HG03095 (cell line): ENCODE data around the gene ACOT7.

Source experiments
- ATAC-seq: cut with Tn5 transposase; IDR thresholded peaks from one replicate; pipeline ENCODE4 v1.9.1; 2021; ENCODE audit warnings: moderate library complexity; ENCODE audit not compliant: unreplicated experiment

The ACOT7 gene

GRCh38 chr1:6256645-6257044 is 136.9 kb downstream of the ACOT7 start:
- ATAC-seq, result no peak

- ATAC-seq, result no peak
Measured at GRCh38 chr1:6254691-6255090, 138.9 kb downstream of the ACOT7 start.

DNA sequence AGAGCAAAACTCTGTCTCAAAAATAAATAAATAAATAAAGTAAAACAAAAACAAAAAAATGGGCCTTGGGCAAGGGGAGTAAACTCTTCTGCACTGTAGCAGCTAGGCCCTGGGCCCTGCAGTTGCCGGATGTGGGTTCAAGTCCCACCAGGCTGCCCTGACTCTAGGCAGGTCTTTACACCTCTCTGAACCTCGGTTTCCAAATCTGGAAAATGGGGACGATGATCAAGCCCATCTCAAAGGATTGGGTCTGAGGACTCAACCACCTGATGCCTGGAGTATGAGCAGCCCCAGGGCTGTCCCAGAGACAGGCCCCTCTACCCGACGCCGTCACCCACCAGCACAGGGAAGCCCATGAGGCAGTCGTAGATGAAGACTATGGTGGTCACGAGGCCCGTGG is 140.2 kb downstream of the ACOT7 start:
- ATAC-seq, result no peak

GRCh38 chr1:6252374-6252710 is 141.2 kb downstream of the ACOT7 start:
- no peak for ATAC-seq

GRCh38 chr1:6251681-6252373 is 141.7 kb downstream of the ACOT7 start:
- ATAC-seq, result no peak

DNA sequence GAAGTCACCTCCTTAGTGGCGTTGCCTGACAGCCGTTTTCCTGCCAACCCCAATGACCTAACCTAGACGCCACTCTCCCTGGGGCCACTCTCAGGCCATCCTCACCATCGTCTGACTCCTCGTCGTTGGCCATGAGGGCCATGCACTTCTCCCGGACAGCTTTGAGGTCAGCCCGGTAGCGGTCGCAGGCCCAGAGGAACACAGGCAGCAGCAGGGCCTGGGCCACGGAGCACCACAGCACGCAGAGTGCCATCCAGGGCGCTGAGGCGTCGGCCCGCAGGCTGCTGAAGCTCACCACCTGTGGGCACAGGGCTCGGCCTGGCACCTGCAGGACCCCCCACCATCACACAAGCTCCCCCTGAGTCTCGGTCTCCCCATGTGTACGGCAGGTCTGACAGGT is 142.3 kb downstream of the ACOT7 start:
- no peak for ATAC-seq

DNA sequence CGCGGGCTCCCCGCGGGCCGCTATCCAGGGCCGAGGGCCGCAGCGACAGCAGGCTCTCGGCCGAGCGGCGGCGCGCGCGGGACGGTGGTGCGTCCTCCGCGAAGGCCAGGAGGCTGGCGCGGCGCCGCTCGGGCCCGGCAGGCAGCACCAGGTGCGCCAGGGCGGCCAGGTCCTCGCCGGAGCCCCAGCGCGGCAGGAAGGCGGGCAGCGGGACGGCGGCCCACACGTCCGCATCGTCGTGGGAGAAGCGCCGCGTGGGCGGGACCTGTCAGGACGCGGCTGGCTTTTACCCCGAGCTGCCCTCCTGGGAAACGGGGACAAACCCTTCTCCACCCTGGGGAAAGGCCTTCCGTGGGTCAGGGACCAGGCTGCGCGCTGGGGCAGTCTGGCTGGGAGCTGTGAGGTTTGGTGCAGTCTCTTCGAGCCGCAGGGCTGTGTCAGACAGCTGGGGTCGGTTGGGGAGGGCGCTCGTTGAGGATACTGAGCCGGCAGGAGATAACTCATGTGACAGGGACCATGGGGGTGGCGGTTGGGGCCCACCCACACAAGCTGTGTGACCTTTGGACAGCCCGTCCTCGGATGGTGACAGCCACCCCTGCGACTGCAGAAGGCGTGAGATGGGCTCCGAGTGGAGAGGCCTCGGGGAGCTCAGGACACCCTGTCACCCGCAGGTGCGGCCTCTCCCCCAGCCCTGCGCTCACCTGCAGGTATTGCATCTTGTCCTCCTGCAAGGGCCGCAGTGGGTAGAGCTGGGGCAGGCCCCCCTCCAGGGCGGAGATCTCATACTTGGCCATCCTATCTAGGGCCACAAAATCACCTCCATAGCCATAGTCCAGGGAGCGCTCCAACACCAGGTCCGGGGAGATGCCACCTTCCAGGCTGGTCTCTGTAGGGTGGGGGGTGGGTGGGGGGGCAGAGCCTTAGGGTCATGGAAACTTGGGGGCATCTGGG is 143.6 kb downstream of the ACOT7 start:
- no peak for ATAC-seq

- ATAC-seq, result no peak
Measured at GRCh38 chr1:6248932-6249738, 144.4 kb downstream of the ACOT7 start.

DNA sequence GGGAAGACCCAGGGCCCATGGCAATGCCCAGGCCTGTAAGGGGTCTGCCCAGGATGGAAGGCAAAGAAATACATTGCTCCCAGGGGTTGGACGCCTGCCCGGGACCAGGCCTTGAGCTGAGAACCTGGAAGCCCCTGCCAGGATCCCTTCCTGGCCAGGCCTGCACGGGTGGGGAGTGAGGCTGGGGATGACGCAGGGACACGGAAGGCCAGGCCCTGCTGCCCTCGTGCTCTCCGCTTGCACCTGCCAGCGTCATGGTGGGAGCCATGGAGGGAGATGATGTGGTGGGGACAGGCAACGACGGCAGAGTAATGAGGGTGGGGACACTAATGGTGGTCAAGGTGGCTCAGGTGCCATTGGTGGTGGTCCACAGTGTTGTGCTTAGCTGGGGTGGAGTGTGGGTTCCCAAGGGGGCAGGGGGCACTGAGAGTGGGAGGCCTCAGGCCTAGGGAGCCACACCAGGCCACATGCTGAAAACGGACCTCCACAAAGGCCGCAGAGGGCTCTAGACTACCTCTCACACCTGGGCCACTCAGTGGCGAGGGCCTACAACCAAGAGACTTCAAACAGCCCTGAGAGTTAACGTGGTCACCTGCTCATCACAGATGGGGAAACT is 145.3 kb downstream of the ACOT7 start:
- ATAC-seq, result no peak

DNA sequence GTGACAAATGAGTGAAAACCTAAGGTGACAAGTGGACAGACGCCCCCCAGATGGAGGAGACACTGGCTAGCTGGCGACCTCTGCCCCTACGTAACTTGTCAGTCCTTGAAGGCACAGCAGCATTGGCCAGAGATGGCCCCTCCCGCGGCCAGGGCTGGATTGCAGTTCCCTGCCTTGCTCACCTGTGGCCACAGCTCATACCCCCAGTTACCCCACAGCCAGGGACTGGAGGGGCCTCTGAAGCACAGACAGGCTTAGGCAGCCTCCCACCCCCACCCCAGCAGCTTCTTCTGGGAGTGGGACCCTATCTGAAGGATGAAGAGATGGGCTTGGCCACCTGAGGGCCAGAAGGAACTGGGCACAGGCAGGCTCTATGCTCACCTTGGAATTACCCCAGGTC is 145.9 kb downstream of the ACOT7 start:
- no peak for ATAC-seq

GRCh38 chr1:6246497-6247467 is 146.8 kb downstream of the ACOT7 start:
- no peak for ATAC-seq

DNA sequence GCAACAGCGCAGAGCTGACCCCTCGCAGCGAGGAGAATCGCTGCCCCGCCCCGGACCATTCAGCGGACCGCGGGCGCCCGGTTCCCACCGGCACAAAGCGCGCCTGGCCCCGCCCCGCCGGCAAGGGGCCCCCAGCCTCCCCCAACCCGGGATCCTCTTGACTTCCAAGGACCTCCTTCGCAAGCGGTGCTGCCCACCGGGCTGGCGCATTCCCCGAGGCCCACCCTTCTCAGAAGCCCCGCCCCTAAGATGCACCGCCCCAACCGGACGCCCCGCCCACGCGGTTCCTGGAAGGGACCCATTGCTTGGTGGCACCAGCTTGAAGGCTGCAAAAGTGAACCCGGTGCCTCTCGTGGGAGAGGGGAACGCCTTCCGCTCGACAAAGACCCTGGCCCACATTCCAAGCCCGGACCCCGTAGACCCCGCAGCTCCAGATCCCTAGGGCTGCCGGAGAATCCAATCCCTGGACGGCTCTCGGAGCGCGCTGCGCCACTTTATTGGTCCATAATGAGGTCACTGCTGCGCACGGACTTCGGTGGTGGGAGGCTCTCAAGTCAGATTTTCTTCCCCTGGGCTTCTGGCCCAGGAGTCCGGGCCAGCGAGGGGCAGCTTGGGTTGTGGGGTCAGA is 147.6 kb downstream of the ACOT7 start:
- ATAC-seq, result no peak

DNA sequence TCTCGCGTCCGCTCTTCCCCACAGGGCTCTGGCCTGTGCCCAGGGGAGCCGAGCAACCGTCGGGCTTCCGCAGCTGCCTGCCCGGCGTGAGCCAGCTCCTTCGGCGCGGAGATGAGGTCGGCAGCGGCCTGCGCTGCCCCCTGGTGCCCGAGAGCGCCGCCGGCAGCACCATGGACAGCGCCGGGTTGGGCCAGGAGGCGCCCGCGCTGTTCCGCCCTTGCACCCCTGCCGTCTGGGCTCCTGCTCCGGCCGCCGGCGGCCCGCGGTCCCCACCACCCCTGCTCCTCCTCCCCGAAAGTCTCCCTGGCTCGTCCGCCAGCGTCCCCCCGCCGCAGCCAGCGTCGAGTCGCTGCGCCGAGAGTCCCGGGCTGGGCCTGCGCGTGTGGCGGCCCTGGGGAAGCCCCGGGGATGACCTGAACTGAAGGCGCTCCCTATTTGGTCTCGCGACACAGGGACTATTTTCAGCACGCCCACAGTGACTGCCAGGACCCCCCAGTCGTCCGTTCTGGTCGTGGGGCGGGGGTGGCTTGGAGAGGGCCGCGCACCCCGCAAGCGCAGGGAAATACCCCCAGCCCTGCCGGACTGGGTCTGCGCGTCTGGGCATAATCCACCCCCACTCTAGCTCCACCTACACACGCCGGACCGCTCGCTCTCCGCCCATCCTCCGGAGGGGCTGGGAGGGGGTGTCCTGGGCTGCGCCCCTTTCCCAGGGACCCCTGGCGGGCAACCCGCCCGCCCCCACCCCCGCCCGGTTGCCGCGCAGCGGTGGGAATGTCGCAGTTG is 148.3 kb downstream of the ACOT7 start:
- no peak for ATAC-seq

- no peak for ATAC-seq
Measured at GRCh38 chr1:6244401-6245049, 149.0 kb downstream of the ACOT7 start.

GRCh38 chr1:6243993-6244392 is 149.6 kb downstream of the ACOT7 start, which contains the start of gene HES3:
HES3 (plus strand) TSS chr1:6244179; CDS start chr1:6244366, 187 bp downstream.
- ATAC-seq, result no peak

- no peak for ATAC-seq
Measured at GRCh38 chr1:6243053-6243834, 150.3 kb downstream of the ACOT7 start.
